IPS-15b (cell line): Measurements from ENCODE around the gene NECTIN2.

ENCODE experiments used
- H3K27me3 ChIP-seq: one replicate; pipeline ENCODE4 v1.6.1; 2013; ENCODE audit warnings: low read length; ENCODE audit not compliant: control insufficient read depth, insufficient read depth
- H3K36me3 ChIP-seq: one replicate; pipeline ENCODE4 v1.6.1; 2013; ENCODE audit warnings: low read length; ENCODE audit not compliant: control insufficient read depth, insufficient read depth
- H3K4me1 ChIP-seq: one replicate; pipeline ENCODE4 v1.6.1; 2013; ENCODE audit warnings: mild to moderate bottlenecking, low read length; ENCODE audit not compliant: control insufficient read depth, insufficient read depth
- H3K4me3 ChIP-seq: one replicate; pipeline ENCODE4 v1.5.1; 2013; ENCODE audit warnings: low read depth, low read length
- H3K9ac ChIP-seq: one replicate; pipeline ENCODE4 v1.6.1; 2013; ENCODE audit warnings: low read depth, mild to moderate bottlenecking, low read length
- H3K9me3 ChIP-seq: one replicate; pipeline ENCODE4 v1.6.1; 2013; ENCODE audit warnings: mild to moderate bottlenecking, low read length; ENCODE audit not compliant: control insufficient read depth, insufficient read depth

Gene NECTIN2

GRCh38 chr19:44845612-44846454 lies at the start of gene NECTIN2:
NECTIN2 (plus strand) TSS chr19:44846297; CDS start chr19:44846526, 229 bp downstream.
- Histone ChIP-seq H3K9ac (peak within 1 kb of the TSS; percentile 93), H3K4me1 (peaks cover 10% of the 10 kb centered on the region), H3K4me3 (peak within 1 kb of the TSS; percentile 97), H3K9me3 (no peaks in the 10 kb centered on the region), H3K27me3 (peaks cover 7% of the 10 kb centered on the region), H3K36me3 (peaks cover 9% of the 10 kb centered on the region)

GRCh38 chr19:44796701-44797115 lies 49.4 kb upstream of the NECTIN2 start:
- no peak overlapping the region for H3K9ac ChIP-seq

GRCh38 chr19:44799627-44800346 lies 46.3 kb upstream of the NECTIN2 start:
- H3K36me3 ChIP-seq, result peaks cover 7% of the 10 kb centered on the region
- H3K27me3 ChIP-seq, result peaks cover 25% of the 10 kb centered on the region
- H3K9ac ChIP-seq, result peak overlapping the region; percentile 47
- H3K9me3 ChIP-seq, result no peaks in the 10 kb centered on the region
- no peak overlapping the region for H3K4me3 ChIP-seq
- peaks cover 5% of the 10 kb centered on the region for H3K4me1 ChIP-seq

More at GRCh38 chr19:44796701-44797115, 49.4 kb upstream of the NECTIN2 start:
- Histone ChIP-seq H3K36me3 (peaks cover 14% of the 10 kb centered on the region), H3K27me3 (no peaks in the 10 kb centered on the region), H3K4me3 (no peak overlapping the region), H3K9me3 (no peaks in the 10 kb centered on the region), H3K4me1 (peaks cover 5% of the 10 kb centered on the region)

GRCh38 chr19:44800461-44800860 lies 45.6 kb upstream of the NECTIN2 start:
- Histone ChIP-seq H3K9me3 (no peaks in the 10 kb centered on the region), H3K4me1 (peaks cover 5% of the 10 kb centered on the region), H3K36me3 (peaks cover 7% of the 10 kb centered on the region), H3K27me3 (peaks cover 31% of the 10 kb centered on the region), H3K9ac (peak overlapping the region; percentile 47), H3K4me3 (no peak overlapping the region)

- no peaks in the 10 kb centered on the region for H3K9me3 ChIP-seq
- no peak overlapping the region for H3K9ac ChIP-seq
- peaks cover 15% of the 10 kb centered on the region for H3K4me1 ChIP-seq
- peaks cover 3% of the 10 kb centered on the region for H3K36me3 ChIP-seq
- peaks cover 36% of the 10 kb centered on the region for H3K27me3 ChIP-seq
- H3K4me3 ChIP-seq, result no peak overlapping the region
Measured at GRCh38 chr19:44803442-44804428, 42.4 kb upstream of the NECTIN2 start.

- Histone ChIP-seq H3K9ac (no peak overlapping the region), H3K36me3 (peaks cover 3% of the 10 kb centered on the region), H3K27me3 (peaks cover 36% of the 10 kb centered on the region), H3K4me1 (peaks cover 16% of the 10 kb centered on the region), H3K4me3 (no peak overlapping the region), H3K9me3 (no peaks in the 10 kb centered on the region)
Measured at GRCh38 chr19:44806291-44806690, 39.8 kb upstream of the NECTIN2 start.

GRCh38 chr19:44807162-44807561 lies 38.9 kb upstream of the NECTIN2 start:
- Histone ChIP-seq H3K36me3 (peaks cover 6% of the 10 kb centered on the region), H3K4me3 (peak overlapping the region; percentile 1), H3K27me3 (peaks cover 36% of the 10 kb centered on the region), H3K4me1 (peaks cover 16% of the 10 kb centered on the region), H3K9me3 (no peaks in the 10 kb centered on the region), H3K9ac (no peak overlapping the region)

- Histone ChIP-seq H3K9me3 (no peaks in the 10 kb centered on the region), H3K36me3 (peaks cover 4% of the 10 kb centered on the region), H3K9ac (no peak overlapping the region), H3K4me3 (peak overlapping the region; percentile 60), H3K4me1 (peaks cover 16% of the 10 kb centered on the region), H3K27me3 (peaks cover 29% of the 10 kb centered on the region)
Measured at GRCh38 chr19:44807652-44808462, 38.2 kb upstream of the NECTIN2 start.

GRCh38 chr19:44808463-44809371 lies 37.4 kb upstream of the NECTIN2 start, which contains the start of gene BCAM:
BCAM (plus strand) TSS chr19:44809103; CDS start chr19:44809125, 22 bp downstream.
- Histone ChIP-seq H3K36me3 (peaks cover 10% of the 10 kb centered on the region), H3K9me3 (no peaks in the 10 kb centered on the region), H3K27me3 (peaks cover 22% of the 10 kb centered on the region), H3K4me1 (peaks cover 16% of the 10 kb centered on the region), H3K9ac (peak within 1 kb of the TSS; percentile 88), H3K4me3 (peak within 1 kb of the TSS; percentile 83)
